Measurements from ENCODE around the gene EEF1AKMT1.

DNA sequence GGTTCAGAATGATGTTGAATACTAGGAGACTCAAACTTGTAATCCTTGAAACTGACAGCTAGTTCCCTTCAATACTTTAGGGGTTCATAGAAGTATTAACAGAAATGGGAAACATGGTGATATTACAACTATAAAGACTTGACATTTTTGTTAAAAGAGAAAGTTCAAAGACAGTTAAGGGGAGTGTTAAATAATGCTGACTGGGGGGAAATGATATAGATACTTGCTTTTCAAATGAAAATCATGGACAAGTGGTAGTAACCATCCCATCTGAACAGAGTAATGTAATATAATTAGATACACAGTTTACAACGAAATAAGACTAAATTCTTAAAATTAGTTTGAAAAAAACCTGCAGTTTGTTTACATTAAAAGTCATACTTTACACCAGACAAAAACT lies 6.6 kb upstream of the EEF1AKMT1 start:
- no peak for TF ChIP-seq CTCF (IDR thresholded peaks at IDR 0.05; ENCODE audit: low read depth, low read length, missing input control)
- no peak for TF ChIP-seq SP1 (IDR thresholded peaks at IDR 0.05)
- TF ChIP-seq JUND (IDR thresholded peaks at IDR 0.05) = no peak

Data from liver (tissue), 3 donors.